HG02973 (cell line): Measurements from ENCODE around the gene APBB2.
"Not testable (repeated sequence)": the region's sequence is repeated elsewhere in the genome, so short reads cannot be mapped to it uniquely, and the experiment has no call there.

ENCODE experiments used
- ATAC-seq: cut with Tn5 transposase; IDR thresholded peaks from one replicate; pipeline ENCODE4 v1.9.1; 2021; ENCODE audit warnings: moderate library complexity; ENCODE audit not compliant: unreplicated experiment

The APBB2 gene

DNA sequence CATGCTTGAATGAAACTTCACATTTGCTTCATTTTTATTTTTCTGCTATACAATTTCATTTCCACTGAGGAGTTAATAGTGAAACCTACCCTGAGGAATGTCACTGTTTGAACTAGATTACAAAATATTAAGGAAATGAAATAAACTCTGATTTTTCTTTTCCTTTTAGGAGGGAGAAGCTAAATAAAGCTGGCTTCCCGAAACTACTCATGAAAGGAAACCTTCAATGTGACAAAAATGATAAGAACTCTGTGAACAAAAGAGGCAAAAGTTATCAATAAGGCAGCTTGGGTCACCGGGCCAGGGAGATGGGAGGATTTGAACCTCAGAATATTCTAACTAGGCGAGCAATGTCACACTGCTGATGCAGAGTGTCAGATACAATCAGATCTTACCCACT is 185.2 kb downstream of the APBB2 start:
- no peak for ATAC-seq

DNA sequence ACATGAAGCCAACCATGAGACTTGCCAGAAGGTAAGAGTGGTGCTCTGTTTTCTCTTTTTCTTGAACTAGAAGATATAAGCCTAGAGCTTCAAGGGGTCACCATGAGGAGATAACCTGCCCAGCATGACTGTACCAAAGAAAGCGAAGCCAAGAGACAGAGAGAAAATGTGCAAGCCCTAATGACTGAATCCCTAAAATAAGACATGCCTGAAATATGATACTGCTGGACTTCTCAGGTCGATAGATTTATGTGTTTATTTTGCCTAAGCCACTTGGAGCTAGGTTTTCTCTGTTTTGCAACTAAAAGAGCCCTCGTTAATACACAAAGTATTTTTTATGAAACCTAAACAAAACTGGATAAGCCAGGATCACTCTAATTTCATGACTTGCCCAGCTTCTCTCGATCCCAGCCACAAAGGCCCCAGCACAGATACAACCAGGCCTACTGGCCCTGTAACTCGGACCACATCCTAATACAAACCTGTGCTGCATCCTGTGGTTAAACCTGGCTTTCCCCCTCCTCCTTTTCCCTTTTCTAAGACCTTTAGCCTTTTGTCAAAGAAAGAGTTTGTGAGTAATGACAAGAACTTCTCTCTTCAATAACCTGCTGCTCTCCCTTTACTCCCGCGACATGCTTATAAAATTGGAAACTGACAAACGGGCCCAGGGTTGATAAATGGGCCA is 185.8 kb downstream of the APBB2 start:
- no peak for ATAC-seq

DNA sequence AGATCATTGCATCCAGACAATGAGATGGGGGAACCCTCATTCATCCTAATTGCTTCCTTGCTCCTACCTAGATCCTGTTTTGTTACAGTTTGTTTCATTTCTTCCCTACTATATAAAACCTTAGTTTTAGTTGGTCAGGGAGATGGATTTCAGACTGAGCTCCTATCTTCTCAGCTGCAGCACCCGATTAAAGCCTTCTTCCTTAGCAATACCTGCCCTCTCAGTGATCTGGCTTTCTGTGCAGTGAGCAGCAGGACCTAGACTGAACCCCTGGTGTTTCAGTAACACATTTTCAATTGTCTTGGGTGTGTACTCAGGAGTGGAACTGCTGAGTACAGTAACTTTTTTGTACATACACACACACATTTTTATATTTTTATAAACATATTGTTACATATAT is 187.4 kb downstream of the APBB2 start:
- no peak for ATAC-seq

DNA sequence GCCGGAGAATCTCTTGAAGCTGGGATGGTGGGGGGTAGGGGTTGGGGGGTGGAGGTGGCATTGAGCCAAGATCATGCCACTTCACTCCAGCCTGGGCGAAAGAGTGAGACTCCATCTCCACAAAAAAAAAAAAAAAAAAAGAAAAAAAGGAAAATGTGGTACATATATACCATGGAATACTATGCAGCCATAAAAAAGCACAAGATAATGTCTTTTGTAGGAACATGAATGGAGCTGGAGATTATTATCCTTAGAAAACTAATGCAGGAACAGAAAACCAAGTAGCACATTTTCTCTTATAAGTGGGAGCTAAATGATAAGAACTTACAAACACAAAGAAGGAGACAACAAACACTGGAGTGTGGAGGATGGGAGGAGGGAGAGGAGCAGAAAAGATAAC is 188.5 kb downstream of the APBB2 start:
- no peak for ATAC-seq

DNA sequence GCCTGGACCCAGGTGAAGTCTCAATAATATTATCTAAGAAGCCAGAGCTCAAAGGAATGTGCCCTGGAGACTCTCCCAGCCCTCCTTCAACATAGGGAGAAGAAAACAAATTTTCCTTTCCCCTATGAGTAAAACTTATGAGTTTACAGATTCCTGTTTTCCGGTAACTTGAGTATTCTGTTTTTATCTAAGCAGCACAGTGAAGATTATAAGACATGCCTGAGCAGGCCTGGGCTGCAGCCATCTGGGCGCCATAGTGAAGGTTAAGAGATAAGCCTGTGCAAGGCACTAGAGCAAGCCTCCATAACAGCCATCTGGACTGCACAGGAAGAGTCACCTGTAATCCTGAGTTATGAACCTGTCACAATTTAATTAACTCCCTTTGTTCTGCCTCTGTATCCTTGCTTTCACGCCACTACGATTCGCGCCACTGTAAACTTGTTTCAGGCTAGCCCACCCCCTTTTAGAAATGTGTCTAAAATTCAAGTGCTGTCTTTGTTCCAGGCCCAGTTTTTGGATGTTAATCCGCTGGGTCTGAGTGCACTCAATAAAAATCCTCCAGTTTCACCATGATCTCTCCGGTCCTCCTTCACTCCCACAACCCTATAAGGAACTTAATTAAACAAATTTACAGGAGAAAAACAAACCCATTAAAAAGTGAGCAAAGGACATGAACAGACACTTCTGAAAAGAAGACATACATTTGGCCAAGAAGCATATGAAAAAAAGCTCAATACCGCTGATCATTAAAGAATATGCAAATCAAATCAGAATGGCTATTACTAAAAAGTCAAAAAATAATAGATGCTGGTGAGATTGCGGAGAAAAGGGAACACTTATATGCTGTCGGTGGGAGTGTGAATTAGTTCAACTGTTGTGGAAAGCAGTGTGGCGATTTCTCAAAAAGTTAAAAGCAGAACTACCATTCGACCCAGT is 189.5 kb downstream of the APBB2 start:
- no peak for ATAC-seq

DNA sequence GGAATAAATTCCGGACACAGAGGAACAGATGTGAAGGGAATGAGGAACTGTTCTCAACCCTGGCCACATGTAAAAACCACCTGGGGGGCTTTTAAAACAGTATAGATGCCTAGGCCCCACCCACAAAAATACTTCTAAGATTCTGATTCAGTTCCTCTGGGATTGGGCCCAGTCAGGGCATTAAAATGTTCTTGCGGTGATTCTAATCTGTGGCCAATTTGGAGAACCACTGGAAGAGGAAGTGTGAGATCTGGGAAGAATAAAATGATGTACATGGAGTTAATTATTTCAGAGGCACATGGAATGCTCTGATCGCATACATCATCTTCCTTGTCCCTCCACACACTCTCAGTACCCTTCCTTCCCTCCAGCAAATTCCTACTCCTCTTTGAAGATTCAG is 192.2 kb downstream of the APBB2 start:
- ATAC-seq: no peak

DNA sequence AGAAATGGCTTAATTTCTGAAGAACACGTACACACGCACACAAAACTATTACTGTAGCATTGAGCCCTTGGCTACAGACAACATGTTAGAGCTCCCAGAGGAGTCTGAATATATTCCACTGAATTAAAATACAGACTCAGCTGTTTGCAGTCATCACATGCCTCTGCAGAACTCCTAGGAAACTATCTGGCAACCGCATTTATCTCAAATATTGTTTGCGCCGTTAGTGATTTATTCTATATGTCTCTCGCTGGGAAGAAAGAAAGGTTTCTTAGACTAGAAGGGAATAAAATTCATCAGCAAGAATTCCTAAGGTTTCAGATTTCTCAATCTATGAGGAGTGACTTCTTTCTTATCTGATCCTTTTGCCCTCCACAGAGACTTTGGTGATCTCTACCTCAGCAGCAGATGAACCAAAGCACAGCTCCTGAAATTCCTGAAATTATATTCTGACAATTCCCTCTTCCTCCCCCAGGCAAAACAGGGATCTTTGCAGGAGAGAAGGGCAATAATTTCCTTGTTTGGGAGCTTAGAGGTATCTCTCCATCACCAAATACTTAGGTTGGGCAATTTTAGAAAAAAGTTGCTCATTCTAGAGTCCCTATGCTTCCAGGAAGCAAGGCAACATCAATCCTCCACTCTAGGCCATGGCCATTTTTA is 199.2 kb downstream of the APBB2 start:
- no peak for ATAC-seq

DNA sequence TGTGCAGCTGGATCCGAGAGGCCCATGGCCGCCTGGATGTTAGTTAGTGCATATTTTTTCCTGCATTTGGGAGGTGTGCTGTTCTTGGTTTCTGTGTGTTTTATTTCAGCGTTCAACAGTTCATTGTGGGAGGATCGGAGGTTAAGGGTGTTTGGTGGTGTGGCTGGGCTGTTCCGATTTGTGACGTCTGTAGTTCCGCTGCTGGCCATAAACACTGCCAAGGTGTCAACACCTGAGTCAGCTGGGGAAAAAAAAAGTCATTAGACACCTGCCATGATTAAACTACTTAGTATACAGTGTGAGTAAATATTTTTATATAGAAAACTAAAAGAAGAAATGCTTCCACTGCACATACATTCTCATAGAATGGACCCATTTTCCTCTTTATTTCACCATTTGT is 200.2 kb downstream of the APBB2 start:
- no peak for ATAC-seq

DNA sequence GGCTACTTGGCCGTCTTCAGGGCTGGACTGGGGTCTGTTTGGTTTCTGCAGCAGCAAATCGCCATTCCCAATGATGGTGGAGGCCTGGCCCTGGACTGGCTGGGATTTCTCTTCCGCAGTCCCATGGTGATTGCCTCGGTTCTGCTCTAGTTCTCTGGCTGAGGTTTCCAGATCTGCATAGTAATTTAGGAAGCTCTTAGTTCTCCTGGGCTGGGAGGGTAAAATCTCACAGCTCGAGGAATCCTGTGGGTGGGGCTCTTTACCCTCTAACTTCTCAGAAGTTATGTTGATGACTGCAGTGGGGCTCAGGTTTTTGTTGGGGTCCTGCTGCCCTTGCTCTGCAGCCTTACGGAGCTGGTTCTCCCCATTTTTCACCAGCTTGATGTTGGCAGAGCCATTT is 200.6 kb downstream of the APBB2 start:
- ATAC-seq: no peak

DNA sequence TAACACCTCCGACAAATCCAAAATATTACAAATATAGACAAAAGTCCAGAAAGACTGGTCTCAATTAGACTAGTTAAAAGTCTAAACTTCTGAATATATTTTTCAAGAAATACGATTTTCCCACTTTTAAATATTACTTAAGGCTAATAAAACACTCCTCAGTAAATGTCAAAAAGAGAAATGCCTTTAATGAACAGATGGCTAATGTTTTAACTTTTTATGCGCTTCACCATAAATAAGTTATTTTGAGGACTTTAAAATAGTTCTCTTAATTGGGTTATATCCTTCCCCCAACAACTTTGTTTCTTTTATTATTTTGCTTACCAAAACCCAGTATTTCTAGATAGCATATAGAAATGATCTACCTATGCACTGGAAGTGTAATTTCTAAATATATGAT is 201.4 kb downstream of the APBB2 start:
- ATAC-seq: no peak

DNA sequence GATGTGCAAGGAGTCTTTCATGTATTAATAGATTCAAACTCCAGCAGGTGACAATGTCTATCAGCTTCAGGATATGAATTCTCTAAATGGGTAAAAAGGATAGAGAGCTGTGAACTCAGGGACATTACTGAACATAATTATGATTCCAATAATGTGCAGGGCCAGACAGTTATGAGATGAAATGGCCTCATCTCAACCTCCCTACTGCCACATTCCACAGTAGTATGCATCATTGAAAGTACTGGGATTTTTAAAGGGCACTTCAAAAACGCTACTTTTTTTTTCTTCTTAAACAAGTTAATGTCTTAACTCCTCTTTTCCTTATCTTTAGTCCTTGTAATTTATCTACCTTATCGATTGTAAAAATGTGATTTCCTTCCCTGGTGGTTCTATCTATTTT is 202.0 kb downstream of the APBB2 start:
- no peak for ATAC-seq

DNA sequence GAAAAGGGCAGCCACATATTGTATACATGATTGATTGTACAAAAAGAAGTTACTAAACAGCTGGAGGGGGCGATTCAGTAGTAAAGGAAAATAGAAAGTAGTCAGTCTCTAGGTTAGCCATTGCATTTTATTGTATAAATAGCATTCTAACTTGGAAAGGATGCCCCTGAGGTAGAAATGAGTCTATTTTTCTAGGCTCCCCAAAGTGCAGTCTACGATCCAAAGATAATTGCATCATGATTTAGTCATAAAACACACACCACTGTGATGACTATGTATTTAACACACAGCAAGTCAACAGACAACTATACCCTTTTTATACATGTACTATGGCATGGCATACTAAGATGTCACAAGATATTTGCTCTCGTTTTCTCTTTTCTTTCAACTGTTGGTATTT is 204.9 kb downstream of the APBB2 start:
- ATAC-seq: no peak

DNA sequence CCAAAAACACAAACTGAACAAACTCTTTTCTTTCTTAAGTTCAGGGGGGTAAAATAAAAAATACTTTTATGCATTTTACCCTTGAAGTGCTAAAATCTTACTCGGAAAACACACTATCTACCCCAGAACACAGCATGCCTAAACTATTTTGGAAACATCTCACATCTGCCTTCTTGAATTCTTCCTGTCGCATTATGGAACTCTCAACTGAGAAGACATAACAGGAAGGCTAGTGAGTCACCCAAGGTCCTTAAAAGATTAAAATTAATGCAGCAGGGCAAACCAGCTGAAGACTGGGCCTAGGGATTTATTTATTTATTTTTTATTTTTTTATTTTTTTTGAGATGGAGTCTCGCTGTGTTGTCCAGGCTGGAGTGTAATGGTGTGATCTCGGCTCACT is 208.2 kb downstream of the APBB2 start:
- ATAC-seq: no peak

DNA sequence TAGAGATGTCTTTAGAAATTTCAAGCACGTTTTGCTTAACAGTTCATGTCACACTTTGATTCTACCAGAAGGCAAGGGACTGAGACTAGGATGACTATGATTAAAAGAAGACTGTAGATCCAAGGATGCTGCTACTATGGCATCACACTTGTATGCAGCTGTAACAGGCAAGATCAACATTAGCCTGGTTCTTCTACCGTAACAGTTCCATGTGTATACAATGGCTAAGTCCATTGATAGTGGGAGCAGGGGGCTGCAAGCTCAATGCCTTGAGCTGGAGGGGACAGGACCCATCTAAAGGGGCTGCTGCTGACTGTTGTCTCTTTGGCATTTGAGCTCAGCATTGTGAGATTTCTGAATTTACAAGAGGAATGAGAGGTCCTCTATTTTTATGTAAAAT is 212.0 kb downstream of the APBB2 start:
- ATAC-seq: no peak

DNA sequence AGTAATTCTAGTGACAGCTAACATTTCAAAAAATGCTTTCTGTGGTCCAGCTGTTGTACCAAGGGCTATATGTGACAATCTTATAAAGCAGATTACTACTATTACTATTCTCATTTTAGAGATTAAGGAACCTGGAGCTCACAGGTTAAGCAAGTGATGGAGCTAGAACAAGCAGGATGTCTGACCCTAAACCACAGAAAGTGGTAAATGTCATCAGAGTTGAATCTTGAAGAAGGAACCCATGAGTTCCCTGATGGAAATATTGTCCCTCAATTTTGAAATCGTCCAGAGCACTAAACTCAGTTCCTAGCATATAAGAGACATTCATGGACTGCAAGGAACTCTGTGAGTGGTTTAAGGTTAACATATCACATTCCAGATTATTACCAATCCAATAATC is 214.0 kb downstream of the APBB2 start:
- no peak for ATAC-seq

DNA sequence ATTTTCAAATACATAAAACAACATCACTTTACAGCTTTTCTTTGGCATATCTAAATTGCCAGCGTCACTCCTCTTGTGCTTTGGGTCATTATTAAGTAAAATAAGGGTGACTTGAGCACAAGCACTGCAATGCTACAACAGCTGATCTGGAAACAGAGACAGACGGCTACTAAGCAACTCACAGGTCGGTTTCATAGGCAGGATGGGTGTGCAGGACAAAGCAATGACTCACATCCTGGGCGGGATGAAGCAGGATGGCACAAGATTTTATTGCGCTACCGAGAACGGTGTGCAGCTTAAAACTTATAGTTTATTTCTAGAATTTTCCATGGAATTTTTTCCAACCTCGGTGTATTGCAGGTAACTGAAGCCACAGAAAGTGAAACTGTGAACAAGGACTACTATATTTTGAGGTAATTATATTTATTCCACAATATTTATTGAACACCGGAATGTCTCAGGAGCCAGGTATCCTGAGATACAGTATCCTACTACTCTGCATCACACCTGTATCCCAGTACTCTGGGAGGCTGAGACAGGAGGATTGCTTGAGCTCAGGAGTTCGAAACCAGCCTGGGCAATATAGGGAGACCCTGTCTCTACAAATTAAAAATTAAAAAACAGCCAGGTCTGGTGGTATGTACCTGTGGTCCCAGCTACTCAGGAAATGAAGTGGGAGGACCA is 215.5 kb downstream of the APBB2 start:
- ATAC-seq: no peak

DNA sequence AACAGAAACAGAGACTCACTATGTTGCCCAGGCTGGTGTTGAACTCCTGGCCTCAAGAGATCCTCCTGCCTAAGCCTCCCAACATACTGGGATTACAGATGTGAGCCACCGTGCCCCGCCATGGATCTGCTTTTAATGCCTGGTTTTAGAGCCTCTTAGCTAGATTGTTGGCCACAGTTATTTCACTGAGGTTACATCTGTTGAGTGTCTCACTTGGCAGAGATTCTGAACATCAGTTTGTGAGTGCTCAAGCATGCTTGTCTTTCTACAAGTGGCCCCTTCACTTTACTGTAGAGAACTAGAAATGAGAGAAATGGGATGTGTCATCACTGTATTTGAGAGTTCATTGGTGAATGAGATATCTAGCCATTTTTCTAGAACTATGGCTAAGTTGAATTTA is 218.5 kb downstream of the APBB2 start:
- no peak for ATAC-seq

DNA sequence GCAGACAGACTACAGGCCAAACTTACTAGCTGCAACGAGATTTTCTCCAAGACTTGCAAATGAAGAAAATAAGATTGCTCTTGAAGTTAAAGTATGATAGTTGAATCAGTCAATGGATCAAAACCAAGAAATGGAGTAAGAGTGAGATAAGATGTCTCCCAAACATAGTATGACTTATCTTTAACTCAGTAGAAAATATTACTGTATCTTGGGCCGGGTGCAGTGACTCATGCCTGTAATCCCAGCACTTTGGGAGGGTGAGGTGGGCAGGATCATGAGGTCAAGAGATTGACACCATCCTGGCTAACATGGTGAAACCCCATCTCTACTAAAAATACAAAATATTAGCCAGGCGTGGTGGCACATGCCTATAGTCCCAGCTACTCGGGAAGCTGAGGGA is 220.0 kb downstream of the APBB2 start:
- ATAC-seq: not testable (repeated sequence)

DNA sequence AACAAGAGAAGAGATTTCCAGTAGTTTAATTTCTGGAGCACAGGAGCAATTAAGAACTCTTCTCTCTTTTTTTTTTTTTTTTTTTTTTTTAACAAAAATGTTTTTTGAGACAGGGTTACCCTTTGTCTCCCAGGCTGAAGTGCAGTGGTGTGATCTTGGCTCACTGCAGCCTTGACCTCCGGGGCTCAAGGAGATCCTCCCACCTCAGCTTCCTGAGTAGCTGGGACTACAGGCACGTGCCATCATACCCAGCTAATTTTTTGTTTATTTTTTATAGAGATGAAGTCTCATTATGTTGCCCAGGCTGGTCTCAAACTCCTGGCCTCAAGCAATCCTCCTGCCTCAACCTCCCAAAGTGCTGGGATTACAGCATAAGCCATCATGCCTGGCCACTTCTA is 221.0 kb downstream of the APBB2 start:
- ATAC-seq: not testable (repeated sequence)

DNA sequence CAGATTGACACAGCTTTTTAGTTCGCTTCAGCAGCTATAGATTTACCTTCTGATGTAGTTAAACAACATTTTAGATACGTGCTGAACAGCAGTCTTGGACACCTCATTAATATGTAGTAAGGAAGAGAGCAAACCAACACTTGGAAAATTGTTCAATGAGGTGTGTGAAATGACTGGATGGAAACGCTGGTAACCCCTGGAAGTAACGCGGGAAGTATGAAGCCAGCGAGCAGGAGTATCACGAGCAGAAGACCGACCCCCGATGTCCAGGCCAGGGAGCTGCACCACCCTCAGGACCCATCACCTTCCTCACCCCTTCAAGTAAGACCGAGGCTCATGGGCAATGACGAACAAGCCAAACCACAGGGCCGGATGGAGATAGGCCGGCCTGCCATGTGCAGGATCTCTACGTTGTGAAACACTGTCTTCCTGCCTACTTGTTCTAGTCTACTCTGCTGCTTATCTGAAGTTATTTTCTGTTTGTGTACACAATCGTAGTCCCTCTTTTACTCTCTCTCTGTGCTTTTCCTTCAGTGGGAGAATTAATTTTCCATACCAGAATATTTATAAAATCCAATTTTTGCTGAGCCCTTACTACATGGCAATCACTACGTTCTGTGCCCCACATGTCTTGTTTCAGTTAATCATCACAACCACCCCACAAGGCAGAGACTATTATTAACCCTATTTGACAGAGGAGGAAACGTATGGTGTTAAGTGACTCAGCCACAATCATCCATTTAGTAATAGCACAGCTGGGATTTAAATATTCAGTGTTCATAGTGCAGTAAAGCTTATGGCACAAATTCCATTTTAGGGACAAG is 221.7 kb downstream of the APBB2 start:
- ATAC-seq: peak; percentile 84
